Measurements from ENCODE around the gene PARP16.

The PARP16 gene

DNA sequence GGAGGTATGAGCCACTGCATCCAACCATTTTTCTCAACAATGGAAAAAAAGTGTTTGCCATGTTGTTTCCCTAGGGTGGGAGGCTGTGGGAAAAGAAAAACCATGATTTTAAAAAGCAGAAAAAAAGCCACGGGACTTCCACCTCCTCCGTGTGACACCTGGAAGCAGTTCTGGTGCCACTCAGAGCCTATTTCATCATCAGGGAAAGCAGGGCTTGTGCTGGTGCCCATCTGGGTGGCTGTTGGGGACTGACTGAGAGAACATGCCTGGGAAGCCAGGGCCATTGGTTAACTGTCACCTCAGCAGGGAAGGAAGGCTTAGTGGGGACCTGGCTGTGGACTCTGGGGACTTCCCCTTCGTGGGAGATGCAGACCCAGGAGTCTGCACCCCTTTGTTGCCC is 25.1 kb upstream of the PARP16 start:
- no peak for DNase-seq (ENCODE audit: low read depth, low spot score)

DNA sequence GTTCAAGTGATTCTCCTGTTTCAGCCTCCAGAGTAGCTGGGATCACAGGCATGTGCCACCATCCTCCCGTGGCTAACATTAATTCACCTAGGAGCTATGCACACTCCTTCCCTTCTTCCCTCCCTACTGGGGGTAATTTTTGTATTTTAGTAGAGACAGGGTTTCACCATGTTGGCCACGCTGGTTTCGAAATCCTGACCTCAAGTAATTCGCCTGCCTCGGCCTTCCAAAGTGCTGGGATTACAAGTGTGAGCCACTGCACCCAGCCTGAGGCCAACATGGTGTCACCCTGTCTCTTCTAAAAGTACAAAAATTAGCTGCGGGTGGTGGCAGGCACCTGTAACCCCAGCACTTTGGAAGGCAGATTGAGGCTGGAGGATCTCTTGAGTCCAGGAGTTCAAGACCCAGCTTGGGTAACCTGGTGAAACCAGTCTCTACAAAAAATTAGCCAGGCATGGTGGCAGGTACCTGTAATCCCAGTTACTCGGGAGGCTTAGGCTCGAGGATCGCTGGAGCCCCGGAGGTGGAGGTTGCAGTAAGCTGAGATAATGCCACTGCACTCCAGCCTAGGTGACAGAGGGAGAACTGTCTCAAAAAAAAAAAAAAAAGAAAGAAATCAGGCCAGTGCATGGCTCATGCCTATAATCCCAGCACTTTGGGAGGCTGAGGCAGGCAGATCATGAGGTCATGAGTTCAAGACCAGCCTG is 23.9 kb upstream of the PARP16 start:
- DNase-seq (ENCODE audit: low read depth, low spot score) = no peak

DNA sequence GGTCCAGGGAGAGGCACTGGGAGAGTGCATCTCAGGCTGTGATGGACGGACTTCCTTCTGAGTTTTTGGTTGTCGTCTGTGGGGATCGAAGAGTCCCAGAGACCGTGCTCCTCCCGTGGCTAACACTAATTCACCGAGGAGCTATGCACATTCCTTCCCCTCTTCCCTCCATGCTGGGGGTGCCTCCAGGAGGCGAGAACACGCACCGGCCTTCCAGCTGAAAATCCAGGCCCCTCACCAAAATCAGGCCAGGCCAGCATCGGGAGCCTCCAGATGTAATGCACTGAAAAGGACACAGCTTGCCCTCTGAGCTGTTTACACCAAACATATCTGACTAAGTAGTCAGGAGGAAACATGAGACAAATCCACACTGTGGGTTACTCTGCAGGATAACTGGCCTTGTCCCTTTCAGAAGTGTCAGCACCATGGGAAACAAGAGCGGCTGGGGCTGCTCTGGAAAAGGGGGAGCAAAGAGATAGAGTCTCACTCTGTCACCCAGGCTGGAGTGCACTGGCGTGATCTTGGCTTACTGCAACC is 23.3 kb upstream of the PARP16 start:
- no peak for DNase-seq (ENCODE audit: low read depth, low spot score)

DNA sequence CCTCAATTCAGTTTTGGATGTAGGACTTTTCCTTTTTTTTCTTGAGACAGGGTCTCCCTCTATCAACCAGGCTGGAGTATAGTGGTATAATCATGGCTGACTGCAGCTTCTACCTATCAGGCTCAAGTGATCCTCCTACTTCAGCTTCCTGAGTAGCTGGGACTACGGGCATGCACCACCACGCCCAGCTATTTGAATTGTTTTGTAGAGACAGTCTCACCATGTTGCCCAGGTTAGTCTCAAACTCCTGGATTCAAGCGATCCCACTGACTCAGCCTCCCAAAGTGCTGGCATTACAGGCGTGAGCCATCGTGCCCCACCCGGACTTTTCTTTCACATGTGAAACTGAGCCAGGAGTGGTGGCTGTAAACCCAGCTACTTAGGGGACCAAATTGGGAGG is 21.3 kb upstream of the PARP16 start:
- no peak for DNase-seq (ENCODE audit: low read depth, low spot score)

DNA sequence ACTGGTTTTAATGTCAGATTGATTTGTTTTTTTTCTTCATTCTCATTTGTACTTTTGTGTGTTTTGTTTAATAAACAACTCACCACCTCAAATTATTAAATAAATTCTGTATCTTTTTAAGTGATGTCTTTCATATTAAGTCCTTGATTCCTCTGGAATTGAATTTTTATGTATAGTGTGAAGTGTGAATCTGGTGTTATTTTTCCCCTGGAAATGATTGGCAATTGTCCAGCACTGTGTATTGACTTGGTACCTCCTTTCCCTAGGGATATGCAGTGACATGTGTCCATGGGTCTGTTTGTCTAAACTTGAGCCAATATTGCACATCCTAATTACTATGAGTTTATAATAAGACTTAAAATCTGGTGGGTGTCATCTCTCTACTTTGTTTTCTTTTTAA is 19.9 kb upstream of the PARP16 start:
- no peak for DNase-seq (ENCODE audit: low read depth, low spot score)

DNA sequence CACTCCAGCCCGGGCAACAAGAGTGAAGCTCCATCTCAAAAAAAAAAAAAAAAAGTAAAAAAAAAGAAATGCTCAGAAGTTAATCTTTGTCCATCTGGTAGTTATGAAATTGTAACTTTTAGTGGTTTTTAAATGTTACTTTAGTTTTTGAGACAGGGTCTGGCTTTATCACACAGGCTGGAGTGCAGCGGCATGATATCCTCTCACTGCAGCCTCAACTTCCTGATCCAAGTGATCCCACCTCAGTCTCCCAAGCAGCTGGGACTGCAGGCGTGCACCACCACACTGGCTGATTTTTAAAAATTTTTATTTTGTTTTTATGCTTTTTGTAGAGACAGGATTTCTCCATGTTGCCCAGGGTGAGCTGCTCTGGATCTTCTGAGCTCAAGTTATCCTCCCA is 19.1 kb upstream of the PARP16 start:
- DNase-seq (ENCODE audit: low read depth, low spot score) = no peak

DNA sequence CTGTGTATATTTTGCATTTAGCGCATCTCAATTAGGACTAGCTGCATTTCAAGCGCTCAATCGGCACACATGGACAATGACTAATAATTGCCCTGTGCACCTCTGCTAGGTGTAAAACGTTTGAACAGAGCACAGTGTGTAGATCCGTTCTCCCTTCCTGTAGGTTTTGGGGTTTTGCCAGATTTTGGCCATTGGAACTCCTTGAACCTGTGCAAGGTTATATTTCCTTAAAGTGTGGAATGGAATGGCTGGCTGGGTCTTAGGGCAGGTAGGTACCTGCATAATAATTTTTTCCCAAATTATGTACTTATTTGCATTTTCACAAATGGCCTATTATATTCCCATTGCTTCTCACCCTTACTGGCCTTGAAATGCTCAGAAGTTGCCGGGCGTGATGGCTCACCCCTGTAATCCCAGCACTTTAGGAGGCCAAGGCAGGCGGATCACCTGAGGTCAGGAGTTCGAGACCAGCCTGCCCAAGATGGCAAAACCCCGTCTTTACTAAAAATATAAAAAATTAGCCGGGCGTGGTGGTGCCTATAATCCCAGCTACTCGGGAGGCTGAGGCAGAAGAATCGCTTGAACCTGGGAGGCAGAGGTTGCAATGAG is 18.6 kb upstream of the PARP16 start:
- DNase-seq (ENCODE audit: low read depth, low spot score) = no peak

DNA sequence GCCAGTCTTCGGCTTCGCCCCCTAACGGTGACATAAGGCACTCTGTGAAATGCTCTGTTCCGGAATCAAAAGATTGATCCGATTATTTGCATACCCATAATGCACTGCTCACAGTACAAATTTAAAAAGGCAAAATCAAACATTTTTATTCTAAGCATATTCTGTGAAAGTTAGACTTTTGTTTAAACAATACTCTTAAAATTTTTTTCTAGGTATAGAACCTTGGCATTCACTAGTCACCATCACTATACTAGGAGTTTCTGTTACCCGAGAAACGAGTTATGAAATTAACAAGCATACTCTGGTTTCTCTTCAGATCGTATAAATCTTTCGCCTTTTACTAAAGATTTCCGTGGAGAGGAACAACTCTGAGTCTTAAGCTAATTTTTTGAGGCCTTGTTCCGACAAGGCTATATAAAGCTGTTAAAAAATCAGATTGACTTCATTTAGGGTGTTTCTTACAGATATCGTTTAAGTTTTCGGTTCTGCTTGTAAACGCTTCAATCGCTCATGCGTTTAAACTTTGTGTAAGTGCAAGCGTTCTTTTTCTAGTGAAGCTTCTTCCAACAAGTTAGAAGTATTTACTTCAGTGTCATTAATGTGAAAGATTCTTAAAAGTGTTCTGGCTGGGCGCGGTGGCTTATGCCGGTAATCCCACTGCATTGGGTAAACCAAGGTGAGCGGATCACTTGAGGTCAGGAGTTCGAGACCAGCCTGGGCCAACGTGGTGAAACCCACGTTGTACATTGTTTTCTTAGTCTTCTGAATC is 17.9 kb upstream of the PARP16 start, which contains the start of gene RNU5B-1:
RNU5B-1 (plus strand) TSS at position 297 of the 769 bp plus-strand sequence.
- DNase-seq (ENCODE audit: low read depth, low spot score) = peak; percentile 64

DNA sequence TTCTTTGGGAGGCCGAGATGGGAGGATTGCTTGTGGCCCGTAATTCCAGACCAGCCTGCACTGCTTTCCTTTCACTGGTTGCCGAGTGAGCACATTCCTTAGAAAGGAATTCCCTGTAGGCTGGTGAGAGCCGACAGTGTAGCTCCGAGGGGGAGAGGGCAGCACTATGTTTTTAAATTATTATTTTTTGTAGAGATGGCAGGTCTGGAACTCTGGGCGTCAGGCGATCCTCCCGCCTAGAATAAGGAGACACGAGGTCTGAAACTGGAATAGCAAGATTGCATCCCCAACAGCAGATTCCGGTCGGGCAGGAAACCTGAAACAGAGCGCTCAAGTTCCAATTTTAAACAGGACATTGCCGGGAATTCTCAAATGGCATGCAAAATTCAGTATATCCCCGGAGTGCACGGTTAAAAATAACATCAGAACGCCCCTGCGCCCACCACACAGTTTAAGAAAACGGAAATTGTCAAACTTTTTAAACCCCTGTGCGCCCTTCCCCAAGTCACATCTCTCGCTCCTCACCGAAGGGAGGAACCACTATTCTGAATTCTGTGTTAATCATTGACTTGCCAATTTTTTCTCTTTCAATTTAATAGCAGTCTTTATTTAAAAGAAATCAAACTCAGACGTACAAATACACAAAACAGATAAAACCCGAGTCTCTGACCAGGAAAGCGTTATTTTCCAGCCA is 17.2 kb upstream of the PARP16 start:
- DNase-seq (ENCODE audit: low read depth, low spot score) = no peak

DNA sequence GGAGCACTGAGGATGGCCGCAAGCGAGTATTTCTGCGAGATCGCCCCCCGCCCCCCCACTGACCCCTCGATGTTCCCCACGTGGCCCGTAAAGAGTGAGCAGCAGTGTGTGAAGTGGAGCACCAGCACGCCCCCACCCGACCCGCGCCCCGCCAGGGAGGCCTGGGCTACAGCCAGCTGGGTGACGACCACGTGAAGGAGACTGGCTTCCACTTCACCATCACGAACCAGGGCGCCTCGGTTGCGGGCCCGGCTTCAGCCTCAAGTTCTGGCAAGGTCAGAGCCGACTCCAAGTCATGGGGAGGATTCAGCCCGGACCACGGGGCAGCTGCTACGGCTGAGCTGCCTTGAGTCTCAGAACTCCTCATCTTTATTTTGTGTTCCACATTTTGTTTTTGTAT is 15.4 kb upstream of the PARP16 start:
- no peak for DNase-seq (ENCODE audit: low read depth, low spot score)

DNA sequence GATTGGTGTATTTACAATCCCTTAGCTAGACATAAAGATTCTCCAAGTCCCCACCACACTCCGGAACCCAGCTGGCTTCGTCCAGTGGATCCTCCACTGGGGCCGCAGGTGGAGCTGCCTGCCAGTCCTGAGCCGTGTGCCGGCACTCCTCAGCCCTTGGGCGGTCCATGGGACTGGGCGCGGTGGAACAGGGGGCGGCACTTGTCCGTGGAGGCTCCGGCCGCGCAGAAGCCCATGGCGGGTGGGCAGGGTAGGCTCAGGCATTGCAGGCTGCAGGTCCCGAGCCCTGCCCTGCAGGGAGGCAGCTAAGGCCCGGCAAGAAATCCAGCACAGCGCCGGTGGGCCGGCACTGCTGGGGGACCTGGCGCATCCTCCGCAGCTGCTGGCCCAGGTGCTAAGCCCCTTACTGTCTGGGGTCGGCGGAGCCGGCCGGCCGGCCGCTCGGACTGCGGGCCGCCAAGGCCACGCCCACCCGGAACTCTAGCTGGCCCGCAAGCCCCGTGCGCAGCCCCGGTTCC is 14.3 kb upstream of the PARP16 start:
- no peak for DNase-seq (ENCODE audit: low read depth, low spot score)

DNA sequence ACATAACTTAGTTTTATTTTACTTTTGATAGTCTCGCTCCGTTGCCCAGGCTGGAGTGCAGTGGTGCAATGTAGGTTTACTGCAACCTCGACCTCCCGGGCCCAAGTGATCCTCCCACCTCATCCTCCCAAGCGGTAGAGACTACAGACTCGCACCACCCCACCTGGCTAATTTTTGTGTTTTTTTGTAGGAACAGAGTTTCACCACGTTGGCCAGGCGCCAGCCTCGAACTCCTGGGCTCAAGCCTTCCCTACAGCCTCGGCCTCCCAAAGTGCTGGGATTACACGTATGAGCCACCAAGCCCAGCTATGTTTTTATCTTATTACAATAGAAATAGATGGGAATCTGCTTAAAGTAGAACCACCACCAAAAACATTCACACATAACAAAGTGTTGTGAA is 12.0 kb upstream of the PARP16 start:
- DNase-seq (ENCODE audit: low read depth, low spot score) = no peak

DNA sequence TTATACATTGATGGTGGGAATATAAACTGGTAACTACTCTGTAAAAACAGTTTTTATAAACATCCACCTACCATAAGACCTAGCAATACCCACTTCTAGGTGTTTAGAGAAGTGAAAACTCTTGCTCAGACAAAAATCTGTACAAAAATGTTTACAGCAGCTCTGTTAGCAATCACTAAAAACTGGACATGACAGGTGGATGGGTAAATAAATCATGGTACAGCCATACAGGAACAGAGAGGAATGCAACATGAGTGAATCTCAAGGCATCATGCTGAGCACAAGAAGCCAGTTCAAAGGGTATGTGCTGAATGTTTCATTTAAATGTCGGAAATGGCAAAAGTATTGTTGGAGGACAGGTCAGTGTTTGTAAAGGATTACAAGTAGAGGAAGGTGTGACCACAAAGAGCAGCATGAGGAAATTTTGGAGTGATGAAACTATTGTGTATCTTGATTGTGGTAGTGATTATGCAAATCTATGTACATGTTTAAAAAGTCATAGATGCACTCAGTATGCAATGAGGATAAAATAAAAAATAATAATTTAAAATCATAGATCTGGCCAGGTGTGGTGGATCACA is 6.3 kb upstream of the PARP16 start:
- no peak for DNase-seq (ENCODE audit: low read depth, low spot score)

DNA sequence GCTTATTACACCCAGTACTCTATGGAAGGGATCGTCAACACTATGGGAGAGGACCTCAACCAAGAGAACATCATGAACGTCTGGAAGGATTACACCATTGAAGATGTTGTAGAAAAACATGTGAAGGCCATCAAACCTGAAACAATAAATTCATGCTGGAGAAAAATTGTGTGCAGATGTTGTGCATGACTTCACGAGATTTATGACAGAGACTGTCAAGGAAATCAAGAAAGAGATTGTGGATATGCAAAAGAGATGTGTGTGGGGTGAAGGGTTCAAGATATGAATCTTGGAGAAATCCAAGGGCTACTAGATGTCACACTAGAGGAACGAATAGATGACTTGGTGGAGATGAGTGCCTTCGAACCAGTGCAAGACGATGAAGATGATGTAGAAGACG is 3.5 kb upstream of the PARP16 start:
- no peak for DNase-seq (ENCODE audit: low read depth, low spot score)

DNA sequence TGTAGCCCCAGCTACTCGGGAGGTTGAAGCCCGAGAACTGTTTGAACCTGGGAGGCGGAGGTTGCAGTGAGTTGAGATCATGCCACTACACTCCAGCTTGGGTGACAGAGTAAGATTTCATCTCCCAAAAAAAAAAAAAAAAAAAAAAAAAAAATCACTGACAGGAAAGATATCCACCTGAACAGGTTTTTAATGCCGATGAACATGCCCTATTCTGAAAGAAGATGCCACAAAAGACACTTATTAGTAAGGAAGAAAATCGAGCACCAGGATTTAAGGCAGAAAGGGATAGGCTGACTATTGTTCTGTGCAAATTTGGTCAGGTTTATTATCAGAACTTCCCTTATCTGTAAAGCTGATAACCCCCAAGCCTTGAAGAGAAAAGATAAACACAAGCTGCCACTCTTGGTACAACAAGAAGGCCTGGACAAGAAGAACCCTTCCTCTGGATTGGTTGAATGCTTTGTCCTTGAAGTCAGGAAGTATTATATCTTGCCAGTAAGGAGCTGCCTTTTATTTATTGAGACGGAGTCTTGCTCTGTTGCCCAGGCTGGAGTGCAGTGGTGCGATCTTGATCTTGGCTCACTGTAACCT is 2.7 kb upstream of the PARP16 start:
- DNase-seq (ENCODE audit: low read depth, low spot score) = no peak

DNA sequence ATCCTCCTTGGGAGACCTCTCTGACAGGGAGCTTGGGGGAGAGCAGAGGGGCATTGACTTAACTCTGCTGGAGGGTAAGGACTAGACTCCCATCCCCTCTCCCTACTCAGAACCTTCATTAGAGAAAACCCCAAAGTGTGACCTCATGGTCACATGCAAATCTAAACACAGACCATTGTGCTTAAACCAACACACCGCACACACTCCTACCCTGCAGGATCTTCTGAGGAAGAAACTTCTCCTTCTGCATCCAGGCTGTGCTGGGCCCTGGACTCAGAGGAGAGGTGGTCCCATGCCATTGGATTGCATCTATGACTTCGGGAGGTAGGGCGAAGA is 805 bp upstream of the PARP16 start:
- DNase-seq (ENCODE audit: low read depth, low spot score) = no peak

DNA sequence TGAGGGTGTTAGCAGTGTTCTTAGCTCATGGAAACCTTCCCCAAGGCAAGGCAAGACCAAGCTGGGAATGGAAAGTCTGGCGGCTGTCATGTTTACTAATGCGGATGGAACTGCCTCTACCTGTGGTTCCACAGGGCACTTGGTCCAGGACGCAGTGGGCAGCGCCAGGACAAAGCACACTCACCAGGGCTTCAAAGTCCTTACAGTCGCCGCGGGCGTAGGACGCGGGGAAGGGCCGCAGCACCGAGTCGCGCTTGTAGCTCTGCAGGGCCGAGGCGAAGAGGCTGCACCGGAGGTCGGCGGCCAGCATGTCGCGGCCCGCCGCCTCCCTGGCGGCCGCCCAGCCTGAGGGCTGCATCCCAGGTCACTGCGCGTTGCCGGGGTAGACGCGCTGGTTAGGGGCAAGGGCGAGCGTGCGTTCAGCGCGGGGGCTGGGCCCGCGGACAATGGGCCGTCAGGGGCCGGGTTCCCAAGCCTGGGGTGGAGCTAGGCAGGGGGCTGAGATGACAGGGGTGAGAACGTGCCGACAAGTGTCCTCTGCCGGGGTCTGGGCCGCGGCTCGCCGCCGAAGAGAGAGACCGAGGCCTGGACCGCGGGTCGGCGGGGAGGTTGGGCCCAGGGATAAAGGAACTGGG is 497 bp downstream of the PARP16 start:
- no peak for DNase-seq (ENCODE audit: low read depth, low spot score)

DNA sequence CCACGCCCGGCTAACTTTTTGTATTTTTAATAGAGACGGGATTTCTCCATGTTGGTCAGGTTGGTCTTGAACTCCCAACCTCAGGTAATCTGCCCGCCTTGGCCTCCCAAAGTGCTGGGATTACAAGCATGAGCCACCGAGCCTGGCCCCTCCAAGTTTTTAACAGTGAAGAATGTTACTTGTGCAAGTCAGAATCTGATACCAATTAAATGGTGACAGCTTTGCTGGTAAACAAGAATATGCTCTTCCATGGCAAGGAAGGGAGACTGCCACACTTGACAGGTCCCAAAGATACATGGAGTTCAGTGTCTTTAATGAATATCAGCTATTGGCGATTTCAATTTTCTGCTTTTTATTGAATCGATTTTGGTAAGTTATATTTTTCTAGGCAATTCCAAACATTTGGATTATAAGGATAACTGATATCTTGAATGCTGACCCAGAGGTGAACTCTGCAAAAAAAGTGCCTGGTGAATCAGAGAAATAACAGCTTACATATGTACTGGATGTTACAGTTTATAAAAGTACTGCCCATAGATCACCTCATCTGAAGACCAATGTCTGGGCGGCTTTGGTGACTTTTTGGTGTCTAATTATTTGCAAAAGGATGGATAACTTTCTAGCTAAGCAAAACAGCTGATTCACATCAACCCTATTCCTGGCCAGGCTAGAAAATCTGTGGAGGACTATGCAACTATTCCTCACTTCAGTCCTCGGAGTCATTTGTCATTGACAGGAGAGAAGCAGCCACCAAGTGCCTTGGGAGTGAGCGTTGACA is 1.2 kb downstream of the PARP16 start:
- no peak for DNase-seq (ENCODE audit: low read depth, low spot score)

DNA sequence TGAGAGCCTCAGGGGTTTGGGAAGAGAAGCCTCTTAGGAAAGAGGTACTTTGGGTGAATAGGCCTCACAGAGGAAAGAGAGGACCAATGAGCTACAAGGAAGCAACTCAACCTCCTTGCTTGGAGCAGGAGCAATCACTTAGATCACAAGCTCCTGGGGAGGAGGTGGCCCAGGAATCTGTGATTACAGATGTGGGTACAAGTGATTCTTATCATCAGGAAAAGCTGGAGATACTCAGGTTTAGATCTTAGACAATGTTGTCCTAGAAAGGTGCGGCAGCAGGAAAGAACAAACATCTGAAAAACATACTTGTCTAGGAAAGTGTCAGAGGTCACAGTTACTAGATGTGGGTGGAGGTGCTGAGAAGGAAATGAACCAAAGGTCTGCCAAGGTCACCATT is 8.2 kb downstream of the PARP16 start:
- DNase-seq (ENCODE audit: low read depth, low spot score) = no peak

DNA sequence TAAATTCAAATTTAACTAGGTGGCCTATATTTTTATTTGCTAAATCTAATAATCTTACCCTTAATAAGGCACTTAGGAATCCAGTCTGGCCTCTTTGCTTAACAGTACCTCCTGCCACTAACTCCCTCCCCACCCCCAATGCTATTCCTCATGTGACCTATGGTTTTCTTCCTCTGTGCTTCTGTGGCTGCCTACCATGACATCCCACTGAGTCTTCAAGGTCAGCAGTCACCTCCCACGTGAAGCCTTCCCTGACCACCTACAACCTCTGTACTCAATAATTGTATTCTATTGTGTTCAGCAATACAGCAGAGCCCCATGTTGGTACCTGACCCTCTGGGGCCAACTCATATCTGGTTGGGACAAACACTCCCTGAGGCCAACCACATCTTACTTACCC is 9.7 kb downstream of the PARP16 start:
- no peak for DNase-seq (ENCODE audit: low read depth, low spot score)
